ENCODE measurements around the gene CD209. TPM values are rescaled to one million over a fixed set of nuclear protein-coding genes. Genes with fewer than 3 reads are reported as not detected.

CD209 gene
- total and polyA plus RNA-seq, 7 donors, result 1.4 to 12.3 (median 5.4) TPM

- intact Hi-C loops (cut with DNase I), result no loop called here
Observed at GRCh38 chr19:7742575-7742974, 4.8 kb downstream of the CD209 start.

GRCh38 chr19:7740682-7741054, 6.7 kb downstream of the CD209 start:
- no peak for TF ChIP-seq CTCF (IDR thresholded peaks at IDR 0.05)
- TF ChIP-seq EP300 (IDR thresholded peaks at IDR 0.05), result no peak
- no peak for TF ChIP-seq POLR2A (IDR thresholded peaks at IDR 0.05)
- no peak for TF ChIP-seq POLR2AphosphoS5 (IDR thresholded peaks at IDR 0.05)
- WGBS, 2 donors, result 76 to 83% methylated on average over 6 of the region's 6 CpGs
- Histone ChIP-seq H3K4me1 (no peaks in the 10 kb centered on the region), H3K27me3 (no peaks in the 10 kb centered on the region), H3K4me3 (no peak overlapping the region), H3K27ac (no peak overlapping the region), H3K36me3 (no peaks in the 10 kb centered on the region), H3K9me3 (no peaks in the 10 kb centered on the region)
- intact Hi-C loops (cut with DNase I), result no loop called here
- DNase-seq, result no peak

More at GRCh38 chr19:7742575-7742974, 4.8 kb downstream of the CD209 start:
- Histone ChIP-seq H3K27ac (no peak overlapping the region), H3K27me3 (peaks cover 0 to 12% (median 4%) of the 10 kb centered on the region in 3 donors), H3K4me1 (no peaks in the 10 kb centered on the region), H3K4me3 (no peak overlapping the region), H3K9me3 (no peaks in the 10 kb centered on the region), H3K36me3 (no peaks in the 10 kb centered on the region)
- peak; percentile 14 for DNase-seq
- no peak for TF ChIP-seq POLR2A (IDR thresholded peaks at IDR 0.05)
- TF ChIP-seq EP300 (IDR thresholded peaks at IDR 0.05), result no peak
- TF ChIP-seq POLR2AphosphoS5 (IDR thresholded peaks at IDR 0.05), result no peak
- no peak for TF ChIP-seq CTCF (IDR thresholded peaks at IDR 0.05)
- 59 to 88% methylated on average over 2 of the region's 2 CpGs for WGBS, 2 donors

GRCh38 chr19:7739801-7740681, 7.3 kb downstream of the CD209 start:
- TF ChIP-seq EP300 (IDR thresholded peaks at IDR 0.05) (no peak), POLR2AphosphoS5 (IDR thresholded peaks at IDR 0.05) (no peak), CTCF (IDR thresholded peaks at IDR 0.05) (no peak), POLR2A (IDR thresholded peaks at IDR 0.05) (no peak)
- no peaks in the 10 kb centered on the region for H3K27me3 ChIP-seq

GRCh38 chr19:7739211-7739755, 8.1 kb downstream of the CD209 start:
- no peak overlapping the region for H3K27ac ChIP-seq
- intact Hi-C loops (cut with DNase I), result no loop called here

More at GRCh38 chr19:7739801-7740681, 7.3 kb downstream of the CD209 start:
- Histone ChIP-seq H3K27ac (no peak overlapping the region), H3K4me3 (no peak overlapping the region), H3K36me3 (no peaks in the 10 kb centered on the region), H3K9me3 (no peaks in the 10 kb centered on the region), H3K4me1 (no peaks in the 10 kb centered on the region)
- DNase-seq, result no peak
- intact Hi-C loops (cut with DNase I), result no loop called here
- WGBS, 2 donors, result 65 to 82% methylated on average over 19 of the region's 19 CpGs

More at GRCh38 chr19:7739211-7739755, 8.1 kb downstream of the CD209 start:
- no peaks in the 10 kb centered on the region for H3K4me1 ChIP-seq
- H3K36me3 ChIP-seq, result no peaks in the 10 kb centered on the region
- peaks cover 0 to 3% (median 0%) of the 10 kb centered on the region in 3 donors for H3K27me3 ChIP-seq
- WGBS, 2 donors, result 30 to 43% methylated on average over 2 of the region's 2 CpGs
- DNase-seq, result no peak
- H3K9me3 ChIP-seq, result no peaks in the 10 kb centered on the region
- TF ChIP-seq CTCF (IDR thresholded peaks at IDR 0.05) (no peak), EP300 (IDR thresholded peaks at IDR 0.05) (no peak), POLR2AphosphoS5 (IDR thresholded peaks at IDR 0.05) (no peak), POLR2A (IDR thresholded peaks at IDR 0.05) (no peak)
- H3K4me3 ChIP-seq, result no peak overlapping the region

Data from sigmoid colon (tissue), 7 donors.